ENCODE measurements around the gene DNAL1. TPM values are rescaled to one million over a fixed set of nuclear protein-coding genes. Genes with fewer than 3 reads are reported as not detected.

Gene DNAL1
- total RNA-seq, 2 donors from 2014 or later = 8.1 to 8.3 TPM

DNA sequence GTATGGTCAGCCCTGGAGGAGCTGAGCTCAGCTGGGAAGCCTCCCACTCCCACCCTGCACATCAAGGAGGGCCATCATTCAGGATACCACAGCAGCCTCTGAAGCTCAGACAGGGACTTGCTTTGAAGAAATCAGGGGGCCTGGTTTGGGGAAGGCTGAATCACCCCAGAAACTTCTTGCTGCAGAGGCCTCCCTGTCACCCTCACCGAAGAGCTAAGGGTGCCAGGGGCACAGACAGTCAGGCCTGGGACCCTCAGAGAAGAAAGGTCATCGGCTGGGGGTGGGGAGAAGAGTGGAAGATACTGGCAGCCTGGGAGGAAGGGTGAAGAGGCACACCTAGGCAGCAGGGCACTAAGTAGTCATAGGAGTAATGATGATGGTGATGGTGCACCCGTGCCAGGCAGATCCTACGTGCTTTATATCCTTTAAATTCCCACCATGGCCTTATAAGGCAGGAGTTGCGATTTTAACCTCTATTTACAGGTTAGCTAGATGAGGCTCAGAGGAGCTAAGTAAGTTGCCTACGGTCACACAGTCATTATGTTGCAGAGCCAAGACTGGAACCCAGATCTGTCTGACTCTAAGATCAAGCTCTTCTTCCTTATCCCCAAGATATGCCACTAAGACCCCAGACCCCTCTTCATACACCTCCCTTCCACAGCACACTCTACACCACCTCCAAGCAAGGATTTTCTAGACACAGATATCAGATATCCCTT, 97.9 kb downstream of the DNAL1 start:
- TF ChIP-seq, protein P1, sequence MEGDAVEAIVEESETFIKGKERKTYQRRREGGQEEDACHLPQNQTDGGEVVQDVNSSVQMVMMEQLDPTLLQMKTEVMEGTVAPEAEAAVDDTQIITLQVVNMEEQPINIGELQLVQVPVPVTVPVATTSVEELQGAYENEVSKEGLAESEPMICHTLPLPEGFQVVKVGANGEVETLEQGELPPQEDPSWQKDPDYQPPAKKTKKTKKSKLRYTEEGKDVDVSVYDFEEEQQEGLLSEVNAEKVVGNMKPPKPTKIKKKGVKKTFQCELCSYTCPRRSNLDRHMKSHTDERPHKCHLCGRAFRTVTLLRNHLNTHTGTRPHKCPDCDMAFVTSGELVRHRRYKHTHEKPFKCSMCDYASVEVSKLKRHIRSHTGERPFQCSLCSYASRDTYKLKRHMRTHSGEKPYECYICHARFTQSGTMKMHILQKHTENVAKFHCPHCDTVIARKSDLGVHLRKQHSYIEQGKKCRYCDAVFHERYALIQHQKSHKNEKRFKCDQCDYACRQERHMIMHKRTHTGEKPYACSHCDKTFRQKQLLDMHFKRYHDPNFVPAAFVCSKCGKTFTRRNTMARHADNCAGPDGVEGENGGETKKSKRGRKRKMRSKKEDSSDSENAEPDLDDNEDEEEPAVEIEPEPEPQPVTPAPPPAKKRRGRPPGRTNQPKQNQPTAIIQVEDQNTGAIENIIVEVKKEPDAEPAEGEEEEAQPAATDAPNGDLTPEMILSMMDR (IDR thresholded peaks at IDR 0.05) = no peak
- peaks cover 77% of the 10 kb centered on the region for H3K4me1 ChIP-seq
- intact Hi-C loops (cut with DNase I) = no loop called here
- H3K27ac ChIP-seq = peak overlapping the region; percentile 92
- no peak overlapping the region for H3K4me3 ChIP-seq
- H3K36me3 ChIP-seq = peaks cover 12% of the 10 kb centered on the region
- DNase-seq = peak; percentile 37
- no peaks in the 10 kb centered on the region for H3K27me3 ChIP-seq
- H3K9ac ChIP-seq (ENCODE audit: low read depth in 2 of 2, low read length in 2 of 2) = peak overlapping the region; percentile 74 to 97
- no peaks in the 10 kb centered on the region for H3K9me3 ChIP-seq

DNA sequence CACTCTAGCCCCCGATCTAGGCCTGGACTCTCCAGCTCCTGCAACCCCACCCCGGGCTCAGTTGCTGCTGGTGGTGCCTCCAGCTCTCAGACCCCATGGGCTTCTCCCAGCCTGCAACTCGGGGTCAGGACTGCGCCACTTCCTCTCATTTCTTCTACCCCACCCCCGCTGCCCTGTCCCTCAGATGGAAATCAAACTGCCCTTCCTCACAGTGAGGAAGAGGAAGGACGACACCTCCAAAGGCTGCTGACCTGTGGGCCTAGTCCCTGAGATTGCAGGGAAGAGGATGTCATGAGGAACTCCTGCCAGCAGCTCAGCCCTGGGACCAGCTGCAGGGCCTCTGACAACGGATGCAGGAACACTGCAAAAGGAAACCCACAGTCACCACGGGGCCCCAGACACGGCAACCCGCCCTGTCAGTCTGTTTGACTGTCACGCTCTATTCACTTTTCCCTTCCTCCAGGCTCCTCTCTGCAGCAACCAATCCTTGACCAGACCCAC, 98.7 kb downstream of the DNAL1 start:
- no peaks in the 10 kb centered on the region for H3K9me3 ChIP-seq
- H3K9ac ChIP-seq (ENCODE audit: low read depth in 2 of 2, low read length in 2 of 2) = peak overlapping the region in 1 of 2 donors; percentile 97
- peaks cover 9% of the 10 kb centered on the region for H3K36me3 ChIP-seq
- peaks cover 82% of the 10 kb centered on the region for H3K4me1 ChIP-seq
- peak; percentile 58 for DNase-seq
- H3K27me3 ChIP-seq = no peaks in the 10 kb centered on the region
- peak overlapping the region; percentile 92 for H3K27ac ChIP-seq
- intact Hi-C loops (cut with DNase I) = no loop called here
- no peak overlapping the region for H3K4me3 ChIP-seq
- TF ChIP-seq, protein P1 (IDR thresholded peaks at IDR 0.05) = no peak

- Histone ChIP-seq H3K27me3 (no peaks in the 10 kb centered on the region), H3K4me1 (peaks cover 79% of the 10 kb centered on the region), H3K36me3 (peaks cover 3% of the 10 kb centered on the region), H3K9me3 (no peaks in the 10 kb centered on the region), H3K27ac (peak overlapping the region; percentile 92), H3K4me3 (no peak overlapping the region), H3K9ac (ENCODE audit: low read depth in 2 of 2, low read length in 2 of 2) (peak overlapping the region; percentile 33 to 97)
- DNase-seq = no peak
- intact Hi-C loops (cut with DNase I) = no loop called here
- TF ChIP-seq, protein P1 (IDR thresholded peaks at IDR 0.05) = no peak
These were observed 99.5 kb downstream of the DNAL1 start for GRCh38 chr14:73744175-73744867.

GRCh38 chr14:73744874-73745529, 100.2 kb downstream of the DNAL1 start:
- TF ChIP-seq, protein P1 (IDR thresholded peaks at IDR 0.05) = no peak
- H3K4me3 ChIP-seq = no peak overlapping the region
- H3K9ac ChIP-seq (ENCODE audit: low read depth in 2 of 2, low read length in 2 of 2) = peak overlapping the region; percentile 61 to 97
- H3K36me3 ChIP-seq = no peaks in the 10 kb centered on the region
- H3K9me3 ChIP-seq = no peaks in the 10 kb centered on the region
- no peaks in the 10 kb centered on the region for H3K27me3 ChIP-seq
- H3K4me1 ChIP-seq = peaks cover 78% of the 10 kb centered on the region
- DNase-seq = peak; percentile 90
- H3K27ac ChIP-seq = peak overlapping the region; percentile 92
- intact Hi-C loops (cut with DNase I) = no loop called here

Data from colonic mucosa (tissue), 4 donors.